ENCODE results near the gene MX2.
"Not testable (repeated sequence)": the region's sequence is repeated elsewhere in the genome, so short reads cannot be mapped to it uniquely, and the experiment has no call there.

The MX2 gene

DNA sequence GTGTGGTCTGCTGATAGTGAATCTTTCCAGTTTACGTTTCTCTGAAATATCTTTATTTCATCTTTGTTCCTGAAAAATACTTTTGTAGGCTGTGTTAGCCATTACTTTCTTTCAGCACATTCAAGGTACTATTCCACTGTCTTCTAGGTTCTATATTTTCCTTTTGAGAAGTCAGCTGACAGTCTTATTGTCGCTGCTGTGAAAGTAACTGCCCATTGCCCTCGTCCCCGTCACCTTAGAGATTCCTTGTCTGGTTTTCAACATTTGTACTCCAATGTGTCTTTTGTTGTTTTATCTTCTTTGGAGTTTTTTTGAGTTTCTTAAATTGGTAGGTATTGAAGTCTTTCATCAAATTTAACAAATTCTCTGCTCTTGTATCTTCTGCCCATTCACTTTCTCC, 19.8 kb upstream of the MX2 start:
- no peak for DNase-seq

DNA sequence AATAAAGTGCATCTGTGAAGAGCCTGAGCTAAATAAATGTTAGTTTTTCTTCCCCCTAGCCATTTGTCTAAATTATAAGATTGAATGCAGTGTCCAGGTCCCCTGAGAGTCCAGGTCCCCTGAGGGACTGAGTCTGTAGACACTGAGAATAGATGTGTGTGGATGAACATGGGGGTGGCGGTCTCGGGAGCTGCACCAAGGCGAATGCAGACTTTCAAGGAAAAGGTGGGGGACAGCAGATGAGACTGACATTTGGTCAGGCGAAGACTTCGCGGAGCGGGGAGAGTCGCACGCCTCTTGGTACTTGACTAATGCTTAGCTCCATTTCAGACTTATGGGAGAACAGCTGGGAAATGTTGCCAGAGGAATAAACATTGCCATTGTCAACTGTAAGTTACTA, 17.7 kb upstream of the MX2 start:
- no peak for DNase-seq

DNA sequence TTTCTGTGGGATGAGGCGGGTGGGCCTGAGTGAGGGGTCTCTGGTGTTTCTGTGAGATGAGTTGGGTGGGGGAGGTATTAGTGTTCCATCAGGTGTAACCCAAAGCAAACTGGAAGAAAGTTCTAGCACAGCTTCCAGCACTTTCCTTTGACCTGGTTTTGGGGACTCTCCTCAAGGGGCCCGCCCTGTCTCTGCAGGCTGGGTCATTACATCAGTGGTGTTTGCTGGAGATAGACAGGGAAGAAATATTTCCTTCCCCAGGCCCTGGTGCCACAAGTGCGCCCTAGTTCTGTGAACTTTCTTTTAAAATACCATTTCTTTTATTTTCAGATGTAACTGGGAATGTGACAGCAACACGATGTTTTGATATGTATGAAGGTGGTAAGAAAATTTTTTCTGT, 16.5 kb upstream of the MX2 start:
- no peak for DNase-seq

DNA sequence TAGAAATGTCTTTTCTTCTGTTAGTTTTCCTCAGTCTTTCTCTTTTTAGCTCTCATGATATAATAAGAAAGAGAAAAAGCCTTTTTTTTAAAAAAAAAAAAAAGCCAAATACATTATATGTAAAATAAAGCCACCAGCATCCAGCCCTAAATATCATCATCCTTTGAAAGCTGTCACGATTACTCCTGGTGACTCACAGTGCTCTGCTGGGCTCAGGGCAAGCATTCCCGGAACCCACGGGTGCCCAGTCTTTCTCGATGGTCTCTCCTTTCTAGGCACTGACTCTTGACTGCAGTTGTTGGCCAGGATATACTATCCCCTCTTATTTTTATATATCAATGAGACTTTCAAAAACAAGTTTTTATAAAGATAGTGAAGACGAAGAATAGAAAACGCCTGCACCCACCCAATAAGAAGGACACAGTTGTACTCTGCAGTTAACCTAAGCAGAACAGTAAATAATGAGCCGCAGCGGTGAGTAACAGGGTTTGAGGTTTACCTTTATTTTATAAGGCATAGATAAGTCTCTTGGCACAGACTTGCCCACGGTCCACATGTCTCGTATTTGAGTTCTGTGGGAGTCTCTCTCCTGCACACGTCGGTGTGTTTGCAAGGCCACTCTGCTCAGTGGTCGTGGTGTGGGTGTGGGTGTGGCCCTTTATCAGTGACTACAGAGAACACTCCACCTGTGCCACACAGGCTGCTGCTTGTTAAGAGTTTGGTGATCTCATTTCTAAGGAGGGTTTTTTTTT, 15.7 kb upstream of the MX2 start:
- no peak for DNase-seq

DNA sequence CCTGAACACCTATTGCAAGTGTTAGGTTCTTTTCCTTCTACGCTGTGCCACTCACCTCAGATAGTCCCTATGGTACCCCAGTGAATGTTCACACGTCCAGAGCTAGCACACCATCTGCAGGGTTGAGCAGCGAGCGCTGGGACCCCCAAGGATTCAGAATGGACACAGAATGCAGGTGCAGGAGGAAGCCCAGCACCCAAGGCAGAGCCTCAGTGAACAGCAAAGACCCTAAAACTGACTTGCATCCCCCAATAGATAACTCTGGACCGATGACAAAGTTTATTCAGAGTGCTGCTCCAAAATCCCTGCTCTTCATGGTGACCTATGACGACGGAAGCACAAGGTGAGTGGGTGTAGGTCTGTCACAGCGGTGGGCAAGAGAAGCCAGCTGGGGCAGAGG, 15.1 kb upstream of the MX2 start:
- DNase-seq = no peak

DNA sequence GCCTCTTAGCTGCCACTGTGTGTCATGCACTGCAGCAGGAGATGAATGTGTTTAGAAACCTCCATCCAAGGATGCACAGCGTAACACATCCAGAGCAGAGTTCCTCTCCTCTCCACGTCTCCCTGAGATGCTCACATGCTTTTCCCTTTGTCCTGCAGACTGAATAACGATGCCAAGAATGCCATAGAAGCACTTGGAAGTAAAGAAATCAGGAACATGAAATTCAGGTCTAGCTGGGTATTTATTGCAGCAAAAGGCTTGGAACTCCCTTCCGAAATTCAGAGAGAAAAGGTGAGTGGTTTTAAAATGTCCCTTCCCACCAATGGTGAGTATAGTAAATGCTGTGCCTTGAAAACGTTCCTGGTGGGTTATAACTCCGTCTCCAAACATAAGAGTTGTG, 13.4 kb upstream of the MX2 start:
- DNase-seq = no peak

DNA sequence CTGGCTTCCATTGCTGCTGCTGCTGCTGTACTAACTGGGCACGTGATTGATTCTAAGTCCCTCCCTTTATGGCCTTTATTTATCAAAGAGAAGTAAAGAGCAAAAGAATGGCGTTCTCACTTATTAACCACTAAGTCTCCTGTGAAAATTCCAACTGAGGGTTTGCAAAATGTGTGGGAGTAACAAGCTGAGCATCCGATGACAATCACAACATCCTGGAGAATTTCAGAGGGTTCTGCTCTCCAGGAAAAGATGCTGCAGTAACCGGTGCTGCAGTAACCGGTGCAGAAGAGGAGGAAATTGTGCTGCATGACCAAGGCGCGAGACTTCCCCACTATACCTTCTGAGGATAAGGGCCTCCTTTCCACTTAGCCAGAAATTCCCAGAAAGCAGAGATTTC, 12.7 kb upstream of the MX2 start:
- no peak for DNase-seq

DNA sequence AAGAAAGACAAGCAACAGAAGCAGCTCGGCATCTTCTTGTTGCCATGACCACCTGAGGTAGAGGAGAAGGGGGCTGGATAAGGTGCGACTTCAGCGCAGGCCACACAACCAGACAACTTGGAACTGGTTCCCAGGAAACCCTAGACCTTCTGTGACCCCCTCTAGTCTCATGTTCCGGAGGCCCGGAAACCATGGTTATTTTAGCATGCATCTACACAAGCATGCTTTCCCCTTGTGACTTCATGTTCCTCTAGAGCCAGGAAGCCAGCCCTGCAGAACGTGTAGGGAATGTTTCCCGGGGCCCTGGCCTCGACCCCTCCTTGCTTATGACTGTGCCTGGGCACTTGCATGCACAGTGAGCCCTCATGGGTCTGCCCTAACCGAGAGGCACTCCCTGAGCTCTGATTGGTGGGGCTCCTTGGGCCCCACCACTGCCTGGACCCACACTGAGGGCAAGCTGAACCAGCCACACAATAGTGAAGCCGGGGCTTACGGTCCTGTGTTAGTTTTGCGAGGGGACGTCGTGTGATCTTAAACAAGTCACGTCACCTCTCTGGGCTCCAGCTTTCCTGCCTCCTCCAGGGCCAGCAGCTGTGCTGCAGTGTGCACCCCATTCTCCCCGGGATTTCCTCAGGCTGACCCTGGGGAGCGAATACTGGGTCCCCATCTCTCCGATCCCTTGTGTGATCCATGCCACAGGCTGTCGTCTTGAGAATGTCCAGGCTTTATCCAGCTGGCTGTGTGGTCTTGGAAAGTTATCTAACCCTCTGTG, 12.0 kb upstream of the MX2 start:
- DNase-seq = no peak

DNA sequence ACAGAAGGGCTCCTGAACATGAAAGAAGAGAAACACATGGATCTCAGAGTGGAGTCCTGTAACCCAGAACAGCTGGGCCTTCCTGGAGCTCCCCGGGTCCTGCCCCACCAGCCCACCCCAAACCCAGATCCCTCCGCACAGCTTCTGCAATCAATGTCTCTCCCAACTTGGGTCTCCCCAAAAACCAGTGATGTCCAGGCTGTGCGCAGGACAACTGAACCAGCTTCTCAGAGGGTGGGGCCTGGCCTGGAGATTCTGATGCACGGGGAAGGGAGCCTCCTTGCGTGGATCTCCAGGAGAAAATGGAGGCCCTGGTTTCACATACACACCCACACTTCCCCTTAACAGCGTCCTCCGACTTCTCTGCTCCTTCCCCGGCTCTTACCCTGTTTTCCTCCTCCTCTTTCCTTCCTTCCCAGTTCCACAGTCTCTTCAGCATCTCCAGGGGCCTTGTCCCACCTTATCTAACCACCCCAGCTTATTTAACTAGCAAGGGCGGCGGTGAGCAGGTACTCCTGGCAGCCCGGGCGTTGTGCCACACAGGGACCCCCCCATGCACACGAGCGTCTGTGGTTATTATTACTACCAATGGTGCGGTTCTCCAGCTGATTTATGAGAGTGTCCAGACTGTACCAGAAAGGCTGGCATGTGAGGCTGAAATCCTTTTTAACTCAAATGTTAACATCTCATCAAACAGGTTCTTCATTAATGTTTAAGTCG, 11.2 kb upstream of the MX2 start:
- DNase-seq = no peak

DNA sequence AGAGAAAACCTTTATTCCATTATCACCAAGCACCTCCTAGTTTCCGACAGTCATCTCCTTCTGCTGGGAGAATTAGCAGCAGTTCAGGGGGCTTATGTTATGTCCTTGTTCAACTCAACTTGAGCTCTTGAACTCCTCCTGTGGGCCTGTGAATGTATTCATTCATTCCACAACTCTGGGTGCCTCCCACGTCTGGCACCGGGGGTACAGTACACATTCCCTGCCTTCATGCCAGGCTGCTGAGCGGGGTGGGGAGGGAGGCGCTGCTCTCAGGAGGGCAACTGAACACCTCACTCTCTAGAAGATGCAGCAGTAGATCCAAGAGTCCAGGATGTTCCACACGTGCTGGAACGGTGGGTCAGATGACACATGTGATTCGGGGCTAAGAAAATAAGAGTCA, 4.3 kb upstream of the MX2 start:
- DNase-seq = no peak

DNA sequence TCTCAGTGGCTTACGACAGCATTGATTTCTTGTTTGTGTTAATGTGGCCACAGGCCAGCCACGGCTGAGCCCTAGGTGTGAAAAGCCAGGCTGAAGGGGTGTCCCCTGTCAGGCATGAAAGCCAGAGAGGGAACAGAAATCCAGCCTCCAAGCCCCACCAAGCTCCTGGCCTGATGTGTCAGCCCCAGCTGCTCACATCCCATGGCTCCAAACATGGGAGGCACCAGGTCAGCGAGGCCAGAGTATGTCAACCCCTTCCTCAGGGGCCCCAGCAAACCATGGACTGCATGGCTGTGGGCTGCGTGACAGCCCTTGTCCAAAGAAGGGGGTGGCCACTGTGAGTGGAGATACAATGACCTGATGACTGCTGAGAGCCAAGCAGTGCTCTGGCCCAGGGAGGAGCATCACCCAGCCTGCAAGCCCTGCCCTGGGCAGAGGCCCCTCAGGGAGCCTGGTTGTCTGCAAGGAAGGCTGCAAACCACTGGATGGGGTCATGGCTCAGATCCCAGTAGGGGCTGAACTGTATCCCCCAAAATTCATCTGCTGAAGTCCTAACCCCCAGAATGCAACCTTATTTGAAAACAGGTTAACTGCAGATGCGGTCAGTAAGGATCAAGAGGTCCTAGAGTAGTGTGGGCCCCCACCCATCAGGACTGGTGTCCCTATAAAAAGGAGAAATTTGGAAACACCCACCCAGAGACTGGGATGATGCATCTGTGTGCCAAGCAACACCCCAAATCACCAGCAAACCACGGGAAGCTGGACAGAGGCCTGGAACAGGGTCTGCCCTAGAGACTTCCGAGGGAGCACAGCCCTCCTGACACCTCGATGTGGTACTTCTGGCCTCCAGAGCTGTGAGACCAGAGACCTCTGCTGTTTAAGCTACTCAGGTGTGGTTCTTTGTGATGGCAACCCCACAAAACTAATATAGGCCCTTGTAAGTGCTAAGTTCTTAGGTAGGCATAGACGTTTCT, 3.3 kb upstream of the MX2 start:
- no peak for DNase-seq

DNA sequence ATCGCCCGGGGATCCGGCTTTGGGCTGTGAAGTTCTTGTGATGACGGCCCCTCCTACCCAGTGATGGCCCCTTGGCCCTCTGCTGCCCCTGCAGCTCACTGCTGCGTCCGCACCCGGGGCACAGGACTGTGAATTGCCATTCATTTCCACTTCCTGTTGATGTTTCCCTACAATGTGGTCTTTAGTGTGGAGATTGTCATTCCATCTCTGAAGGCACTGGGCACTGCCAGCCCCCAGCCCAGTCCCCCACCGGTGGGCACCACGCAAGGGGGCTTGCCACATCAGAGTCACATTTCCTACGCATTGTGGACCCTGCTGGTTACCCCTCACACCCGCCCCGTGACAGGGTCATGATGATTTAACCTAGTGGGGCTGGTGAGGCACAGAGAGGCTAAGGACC, 2.5 kb upstream of the MX2 start:
- DNase-seq = no peak

DNA sequence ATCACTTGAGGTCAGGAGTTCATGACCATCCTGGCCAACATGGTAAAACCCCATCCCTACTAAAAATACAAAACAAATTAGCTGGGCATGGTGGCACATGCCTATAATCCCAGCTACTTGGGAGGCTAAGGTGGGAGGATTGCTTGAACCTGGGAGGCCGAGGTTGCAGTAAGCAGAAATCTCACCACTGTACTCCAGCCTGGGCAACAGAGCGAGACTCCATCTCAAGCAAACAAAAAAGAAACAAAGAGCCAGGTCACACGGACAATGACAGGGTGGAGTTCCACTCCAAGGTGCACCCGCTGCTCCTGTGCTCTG, 2.1 kb upstream of the MX2 start:
- not testable (repeated sequence) for DNase-seq

DNA sequence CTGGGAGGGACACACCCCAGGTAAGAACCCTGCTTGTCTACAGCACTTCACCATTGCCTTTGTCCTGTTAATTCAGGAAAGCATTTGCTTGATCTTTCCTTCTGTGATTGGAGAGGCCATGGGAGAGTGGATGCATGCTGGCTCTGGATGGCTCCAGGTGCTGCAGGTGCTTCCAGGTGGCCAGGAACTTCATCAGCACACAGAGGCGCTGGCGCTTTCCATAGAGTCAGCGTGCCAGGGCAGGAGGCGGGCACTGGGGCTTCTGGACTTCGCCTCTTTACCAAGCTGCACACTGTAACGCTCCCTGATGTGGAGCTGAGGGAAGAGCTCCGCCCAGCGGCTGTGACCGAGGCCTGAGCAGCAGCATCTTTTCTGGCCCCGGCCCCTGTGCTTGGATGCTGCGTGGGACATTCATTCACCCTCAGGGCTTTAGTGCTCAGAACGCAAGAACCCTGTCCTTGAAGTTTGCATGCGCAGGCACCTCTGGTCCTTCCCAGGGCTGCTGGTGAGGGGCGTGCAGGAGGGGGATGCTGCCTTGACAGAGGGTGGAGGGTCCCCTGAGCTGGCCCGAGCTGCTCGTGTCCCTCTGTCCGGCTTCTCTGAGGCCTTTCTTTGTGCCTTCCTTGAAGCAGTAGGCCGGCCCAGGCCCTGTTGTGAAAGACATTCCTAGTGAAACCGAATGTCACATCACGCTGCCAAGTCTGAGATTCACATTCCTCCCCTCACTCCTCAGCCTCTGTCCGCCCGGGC, 1.6 kb upstream of the MX2 start:
- DNase-seq = no peak

DNA sequence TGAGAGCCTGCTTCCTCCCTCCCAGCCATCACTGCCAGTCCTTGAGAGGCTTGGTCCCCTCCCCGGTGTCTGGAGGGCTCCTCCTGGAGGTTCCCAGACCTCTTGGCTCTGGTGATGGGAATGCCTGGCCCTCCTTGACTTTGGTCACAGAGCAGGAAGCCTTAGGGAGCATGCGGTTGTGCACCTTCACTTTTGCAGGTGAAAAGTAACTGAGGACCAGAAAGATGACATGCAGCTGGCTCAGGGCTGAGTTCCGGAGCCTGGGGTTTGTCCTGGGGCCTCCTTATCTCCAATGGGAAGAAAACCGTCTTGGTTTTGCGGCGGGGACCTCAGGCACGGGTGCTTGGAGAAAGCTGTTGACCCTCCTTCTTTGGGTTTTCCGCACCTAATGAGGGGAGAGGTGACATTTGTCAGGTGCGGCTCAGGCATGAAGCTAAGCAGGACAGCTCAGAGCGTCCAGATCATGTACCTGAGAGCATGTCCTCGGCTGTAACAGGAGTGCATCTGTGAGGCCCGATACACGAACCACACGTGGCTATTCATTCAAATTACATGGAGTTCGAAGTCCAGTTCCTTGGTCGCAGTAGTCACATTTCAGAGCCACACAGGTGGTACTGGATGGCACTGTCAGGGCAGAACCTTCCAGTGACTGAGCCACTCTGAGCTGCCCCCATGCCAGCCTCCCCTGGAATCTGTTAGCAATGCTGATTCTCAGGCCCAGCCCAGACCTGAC, 608 bp upstream of the MX2 start:
- no peak for DNase-seq

DNA sequence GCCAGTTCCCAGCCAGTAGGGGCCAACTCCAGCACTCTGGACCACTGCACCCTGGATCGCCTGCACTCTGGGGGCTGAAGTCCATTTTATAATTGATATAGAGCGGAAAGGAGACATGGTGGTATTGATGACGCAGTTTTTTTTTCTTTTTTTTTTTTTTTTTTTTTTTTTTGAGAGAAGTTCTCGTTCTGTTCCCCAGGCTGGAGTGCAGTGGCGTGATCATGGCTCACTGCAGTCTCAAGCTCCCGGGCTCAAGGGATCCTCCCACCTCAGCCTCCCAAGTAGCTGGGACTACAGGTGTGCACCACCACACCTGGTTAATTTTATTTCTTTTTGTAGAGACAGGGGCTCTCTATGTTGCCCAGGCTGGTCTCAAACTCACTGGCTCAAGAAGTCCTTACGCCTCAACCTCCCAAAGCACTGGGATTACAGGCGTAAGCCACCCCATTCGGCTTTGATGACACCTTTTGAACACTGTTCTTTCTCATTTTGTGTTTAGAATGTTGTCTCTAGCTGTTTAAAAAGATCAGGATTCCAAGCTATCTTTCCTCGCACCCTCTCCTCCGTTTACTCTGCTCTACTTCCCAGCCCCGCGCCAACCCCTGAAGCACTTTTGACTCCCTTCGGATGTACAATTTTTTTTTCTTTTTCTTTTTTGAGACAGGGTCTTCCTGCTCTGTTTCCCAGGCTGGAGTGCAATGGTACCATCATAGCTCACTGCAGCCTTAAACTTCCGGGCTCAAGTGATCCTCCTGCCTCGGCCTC, 960 bp downstream of the MX2 start:
- no peak for DNase-seq

DNA sequence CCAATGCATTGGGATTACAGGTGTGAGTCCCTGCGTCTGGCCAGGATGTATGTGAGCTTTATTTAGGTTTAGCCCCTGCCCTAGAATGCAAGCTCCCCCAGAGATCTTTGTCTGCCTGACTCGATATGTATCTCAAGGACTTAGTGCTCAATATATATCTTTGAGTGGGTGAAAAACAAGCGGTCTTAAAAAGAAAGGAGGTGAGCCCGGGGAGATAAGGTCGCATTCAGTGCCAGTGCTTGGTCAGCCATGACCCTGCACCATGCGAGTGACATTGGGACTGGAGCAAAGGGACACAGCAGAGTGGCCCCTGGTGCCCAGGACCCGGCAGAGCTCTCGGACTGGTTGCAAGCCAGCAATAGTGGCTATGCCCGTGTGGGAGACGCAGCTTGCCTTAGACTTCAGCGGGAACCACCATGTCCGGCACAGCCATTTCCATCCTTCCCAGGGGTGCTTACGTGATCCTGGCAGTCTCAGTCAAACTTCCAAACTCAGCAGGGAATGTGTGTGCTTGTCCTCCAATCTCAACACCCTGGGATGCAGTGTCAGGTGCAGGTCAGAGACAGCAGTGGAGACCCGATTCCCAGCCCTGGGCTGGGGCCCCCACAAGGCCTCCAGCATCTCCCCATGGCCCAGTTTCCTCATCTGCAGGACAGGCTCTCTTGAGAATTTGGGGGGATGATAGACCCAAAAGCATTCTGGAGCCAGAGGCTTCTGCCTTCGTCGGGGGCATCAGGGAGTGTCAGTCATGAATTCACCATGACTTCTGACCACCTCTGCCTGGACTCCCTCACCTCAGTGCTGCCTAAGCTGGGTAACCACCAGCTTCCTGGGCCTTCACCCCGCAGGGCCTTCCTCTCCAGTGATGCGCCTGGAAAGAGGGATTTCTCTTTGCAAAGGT, 1.8 kb downstream of the MX2 start:
- no peak for DNase-seq

DNA sequence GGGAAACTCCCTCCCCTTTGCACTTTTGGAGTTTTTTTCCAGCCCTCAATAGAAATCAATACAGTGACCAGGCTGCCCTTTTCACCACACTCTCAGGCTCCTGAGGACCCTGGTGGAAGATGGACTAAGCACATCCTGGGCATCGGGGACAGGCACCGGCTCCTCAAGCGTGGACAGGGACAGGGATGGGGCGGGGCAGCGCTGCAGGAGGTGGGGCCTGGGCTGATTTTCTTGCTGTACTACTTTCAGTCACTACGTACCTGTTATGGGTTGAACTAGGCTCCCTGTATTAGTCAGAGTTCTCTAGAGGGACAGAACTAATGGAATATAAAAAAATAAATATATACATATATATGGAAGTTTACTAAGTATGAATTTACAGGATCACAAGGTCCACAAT, 2.5 kb downstream of the MX2 start:
- DNase-seq = no peak

DNA sequence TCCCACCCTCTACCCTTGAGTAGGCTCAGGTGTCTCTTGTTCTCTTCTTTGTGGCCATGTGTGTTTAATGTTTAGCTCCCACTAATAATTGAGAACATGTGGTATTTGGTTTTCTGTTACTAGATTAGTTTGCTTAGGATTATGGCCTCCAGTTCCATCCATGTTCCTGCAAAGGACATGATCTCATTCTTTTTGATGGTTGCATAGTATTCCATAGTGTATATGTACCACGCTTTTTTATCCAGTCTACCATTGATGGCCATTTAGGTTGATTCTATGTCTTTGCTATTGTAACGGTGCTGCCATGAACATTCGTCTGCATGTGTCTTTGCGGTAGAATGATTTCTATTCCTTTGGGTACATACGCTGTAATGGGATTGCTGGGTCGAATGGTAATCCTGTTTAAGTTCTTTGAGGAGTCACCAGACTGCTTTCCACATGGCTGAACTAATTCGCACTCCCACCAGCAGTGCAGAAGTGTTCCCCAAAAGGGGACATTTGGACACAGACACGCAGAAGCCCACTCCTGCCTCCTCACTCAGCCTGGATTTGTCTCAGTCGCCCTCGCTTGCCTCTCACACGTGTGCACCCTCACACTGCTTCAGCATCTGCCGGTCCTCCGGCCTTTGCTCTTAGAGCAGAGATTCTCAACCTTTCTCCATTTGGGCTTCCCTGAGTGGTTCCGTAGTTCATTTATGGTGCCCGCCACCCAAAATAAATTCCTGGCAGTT, 3.7 kb downstream of the MX2 start:
- DNase-seq = no peak

Data from central memory CD4-positive, alpha-beta T cell (primary cell).